NB4 (cell line): ENCODE measurements around the gene HCFC1.

Source experiments
- MYC ChIP-seq: IDR thresholded peaks from 2 replicates; pipeline ENCODE4 v1.6.1; 2011; ENCODE audit warnings: low read depth, low read length
- POLR2A ChIP-seq: IDR thresholded peaks from 2 replicates; pipeline ENCODE4 v1.6.1; 2011; ENCODE audit warnings: mild to moderate bottlenecking; ENCODE audit not compliant: insufficient read length; ENCODE audit errors: extremely low read depth
- TF ChIP-seq, protein P1 (sequence below): IDR thresholded peaks from one replicate; pipeline ENCODE4 v1.5.1; 2012; ENCODE audit warnings: low read depth, low read length
- TF ChIP-seq, protein P2 (sequence below): IDR thresholded peaks from 2 replicates; pipeline ENCODE4 v1.6.1; 2011; ENCODE audit warnings: low read depth, low read length

DNA sequence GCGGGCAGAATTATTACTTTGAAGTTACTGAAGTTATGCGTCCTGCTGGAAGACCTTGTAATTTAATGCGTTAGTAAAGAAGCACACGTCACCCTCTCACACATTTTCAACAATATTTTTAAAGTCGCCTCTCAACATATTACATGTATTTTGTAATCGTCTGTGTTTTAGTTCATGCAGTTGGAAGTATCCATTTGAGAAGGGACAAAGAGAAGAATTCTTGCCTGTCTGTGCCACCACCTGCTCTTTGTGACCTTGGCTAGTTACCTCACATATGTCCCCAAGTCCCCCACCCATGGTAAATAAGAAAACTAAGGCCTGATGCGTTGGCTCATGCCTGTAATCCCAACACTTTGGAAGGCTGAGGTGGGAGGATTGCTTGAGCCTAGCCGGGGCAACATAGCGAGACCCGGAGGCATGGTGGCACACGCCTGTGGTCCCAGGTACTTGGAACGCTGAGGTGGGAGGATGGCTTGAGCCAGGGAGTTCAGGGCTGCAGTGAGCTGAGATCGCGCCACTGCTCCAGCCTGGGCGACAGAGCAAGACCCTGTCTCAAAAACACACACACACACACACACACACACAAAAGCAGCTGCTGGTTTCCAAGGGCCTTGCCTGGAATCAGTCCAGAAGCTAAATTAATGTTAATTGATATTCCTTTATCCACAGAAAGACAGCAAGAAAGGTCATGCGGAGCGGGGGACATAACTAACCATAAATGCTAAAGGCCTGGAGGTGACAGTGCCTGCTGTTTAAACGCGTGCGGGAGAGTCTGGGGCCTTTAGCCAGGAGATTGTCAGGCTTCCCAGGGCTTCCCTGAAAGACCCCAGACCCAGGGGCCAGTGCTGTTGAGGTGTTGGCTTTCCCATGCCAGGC is 1.7 kb upstream of the HCFC1 start:
- TF ChIP-seq, protein P1, sequence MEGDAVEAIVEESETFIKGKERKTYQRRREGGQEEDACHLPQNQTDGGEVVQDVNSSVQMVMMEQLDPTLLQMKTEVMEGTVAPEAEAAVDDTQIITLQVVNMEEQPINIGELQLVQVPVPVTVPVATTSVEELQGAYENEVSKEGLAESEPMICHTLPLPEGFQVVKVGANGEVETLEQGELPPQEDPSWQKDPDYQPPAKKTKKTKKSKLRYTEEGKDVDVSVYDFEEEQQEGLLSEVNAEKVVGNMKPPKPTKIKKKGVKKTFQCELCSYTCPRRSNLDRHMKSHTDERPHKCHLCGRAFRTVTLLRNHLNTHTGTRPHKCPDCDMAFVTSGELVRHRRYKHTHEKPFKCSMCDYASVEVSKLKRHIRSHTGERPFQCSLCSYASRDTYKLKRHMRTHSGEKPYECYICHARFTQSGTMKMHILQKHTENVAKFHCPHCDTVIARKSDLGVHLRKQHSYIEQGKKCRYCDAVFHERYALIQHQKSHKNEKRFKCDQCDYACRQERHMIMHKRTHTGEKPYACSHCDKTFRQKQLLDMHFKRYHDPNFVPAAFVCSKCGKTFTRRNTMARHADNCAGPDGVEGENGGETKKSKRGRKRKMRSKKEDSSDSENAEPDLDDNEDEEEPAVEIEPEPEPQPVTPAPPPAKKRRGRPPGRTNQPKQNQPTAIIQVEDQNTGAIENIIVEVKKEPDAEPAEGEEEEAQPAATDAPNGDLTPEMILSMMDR, result no peak
- TF ChIP-seq, protein P2, sequence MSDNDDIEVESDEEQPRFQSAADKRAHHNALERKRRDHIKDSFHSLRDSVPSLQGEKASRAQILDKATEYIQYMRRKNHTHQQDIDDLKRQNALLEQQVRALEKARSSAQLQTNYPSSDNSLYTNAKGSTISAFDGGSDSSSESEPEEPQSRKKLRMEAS, result peak; percentile 13; the same call in 1 of the 2 replicates
- TF ChIP-seq POLR2A (no peak), MYC (no peak)
